GM18861 (cell line): ENCODE results near the gene ASAP2.

Experiments used
- ATAC-seq: cut with Tn5 transposase; IDR thresholded peaks from one replicate; pipeline ENCODE4 v1.9.1; 2021; ENCODE audit not compliant: unreplicated experiment

Gene ASAP2

GRCh38 chr2:9419541-9419940, 212.9 kb downstream of the ASAP2 start:
- no peak for ATAC-seq

- ATAC-seq: no peak
Observed at GRCh38 chr2:9420495-9420894, 213.9 kb downstream of the ASAP2 start.

- ATAC-seq: peak; percentile 24
Observed at GRCh38 chr2:9422321-9423099, 215.9 kb downstream of the ASAP2 start.

DNA sequence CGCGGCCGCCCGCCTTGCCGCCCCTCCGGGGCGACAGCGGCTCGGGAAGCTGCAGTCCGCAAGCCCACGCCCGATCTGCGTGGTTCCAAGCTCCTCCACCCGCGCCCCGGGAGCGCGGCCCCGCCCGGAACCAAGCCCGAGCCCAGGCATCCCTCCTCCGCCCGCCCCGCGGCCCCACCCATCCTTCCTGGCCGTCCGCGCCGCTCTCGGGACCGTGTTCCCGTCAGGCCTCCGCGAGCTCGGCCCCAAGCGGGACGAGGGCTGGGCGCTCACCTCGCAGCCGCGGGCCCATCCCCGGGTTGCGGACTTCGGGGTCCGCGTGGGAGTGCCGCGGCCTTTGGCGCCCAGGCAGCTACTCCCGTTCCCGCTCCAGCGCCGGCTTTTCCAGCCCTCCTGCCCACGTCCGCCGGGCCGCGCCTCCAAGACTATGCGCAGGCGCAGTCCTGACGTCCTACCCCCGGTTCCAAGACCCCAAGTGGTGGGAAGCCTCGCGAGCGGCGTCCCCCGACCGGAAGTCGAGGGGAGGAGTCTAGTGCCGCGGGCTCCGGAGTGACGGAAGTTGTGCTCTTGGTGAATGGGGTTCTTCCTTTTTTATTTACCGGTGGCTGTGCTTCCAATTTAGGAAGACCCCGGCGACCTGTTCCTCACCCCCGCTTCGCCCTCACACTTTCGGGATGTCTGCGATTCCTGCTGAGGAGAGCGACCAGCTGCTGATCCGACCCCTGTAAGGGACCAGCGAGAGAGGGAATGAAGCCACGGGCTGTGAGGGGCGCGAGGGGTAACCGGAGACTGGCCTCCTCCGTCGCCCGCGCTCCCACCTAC, 216.7 kb downstream of the ASAP2 start, which contains the start of the genes CPSF3 and ITGB1BP1:
CPSF3 (plus strand) TSS at position 555 of the 822 bp plus-strand sequence; CDS start at position 675, 120 bp downstream.
ITGB1BP1 (minus strand) TSS at position 429 of the 822 bp plus-strand sequence. CDS start 4,831 bp downstream, outside the sequence.
- peak; percentile 73 for ATAC-seq

DNA sequence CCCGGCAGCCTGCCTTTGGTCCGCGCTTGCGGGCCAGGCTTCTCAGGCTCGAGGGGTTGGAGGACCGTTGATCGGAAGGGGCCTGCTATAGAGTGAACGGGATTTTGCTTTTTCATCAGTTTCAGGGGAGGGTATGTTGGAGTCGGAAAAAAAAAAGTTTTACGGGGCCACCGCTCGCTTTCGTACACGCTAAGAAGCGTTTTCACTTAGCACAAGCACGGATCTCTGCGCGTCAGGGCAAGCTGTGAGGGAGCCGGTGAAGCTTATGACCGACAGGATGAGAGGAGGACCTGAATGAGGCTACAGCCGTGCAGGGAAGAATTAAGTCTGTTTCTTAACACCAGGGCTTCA, 217.3 kb downstream of the ASAP2 start:
- no peak for ATAC-seq

GRCh38 chr2:9424447-9425164, 218.0 kb downstream of the ASAP2 start:
- ATAC-seq: no peak

- no peak for ATAC-seq
Observed at GRCh38 chr2:9428965-9429577, 222.5 kb downstream of the ASAP2 start.

GRCh38 chr2:9430316-9431293, 224.0 kb downstream of the ASAP2 start:
- no peak for ATAC-seq

GRCh38 chr2:9434489-9434888, 227.9 kb downstream of the ASAP2 start:
- ATAC-seq: no peak

GRCh38 chr2:9439536-9439935, 232.9 kb downstream of the ASAP2 start:
- ATAC-seq: no peak

DNA sequence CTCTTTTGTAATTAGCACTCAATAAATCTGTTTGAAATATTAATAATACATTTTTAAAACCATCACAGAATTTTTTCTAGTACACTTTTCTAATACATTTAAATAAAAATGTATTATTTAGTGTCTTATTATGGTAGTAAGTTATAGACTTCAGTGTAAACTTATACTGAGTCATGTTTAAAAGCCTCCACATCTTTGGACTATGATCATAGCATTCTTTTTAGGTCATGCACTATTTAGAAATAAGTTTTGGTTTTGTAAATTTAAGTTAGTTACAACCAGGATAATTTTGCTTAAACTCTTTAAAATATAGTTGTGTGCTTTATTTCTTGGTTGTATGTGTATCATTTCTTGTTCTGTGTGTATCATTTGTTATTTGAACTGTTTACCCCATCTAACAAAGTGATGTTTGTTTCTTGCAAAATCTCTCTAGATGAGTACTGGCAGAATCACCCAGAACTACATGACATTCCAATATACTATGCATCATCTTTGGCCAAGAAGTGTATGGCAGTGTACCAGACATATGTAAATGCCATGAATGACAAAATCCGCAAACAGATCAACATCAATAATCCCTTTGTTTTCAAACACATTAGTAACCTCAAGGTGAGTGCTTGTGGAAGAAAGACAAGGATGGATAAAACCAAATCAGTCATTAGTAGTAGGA, 233.6 kb downstream of the ASAP2 start:
- ATAC-seq: no peak

DNA sequence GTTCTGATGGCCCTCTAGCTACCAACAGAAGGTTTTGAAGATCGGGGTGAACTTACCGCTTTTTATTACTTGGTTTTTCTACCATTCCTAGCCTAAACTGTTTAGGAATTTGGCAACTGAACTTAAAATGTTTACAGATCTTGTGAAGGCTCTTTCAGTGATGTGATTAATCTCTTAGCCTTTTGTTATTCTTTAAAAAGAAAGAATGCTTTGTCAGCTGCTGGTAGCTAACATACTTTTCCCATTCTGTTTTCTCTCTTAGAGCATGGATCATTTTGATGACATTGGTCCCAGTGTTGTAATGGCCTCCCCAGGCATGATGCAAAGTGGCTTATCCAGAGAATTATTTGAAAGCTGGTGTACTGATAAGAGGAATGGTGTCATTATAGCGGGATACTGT, 234.9 kb downstream of the ASAP2 start:
- ATAC-seq: no peak

DNA sequence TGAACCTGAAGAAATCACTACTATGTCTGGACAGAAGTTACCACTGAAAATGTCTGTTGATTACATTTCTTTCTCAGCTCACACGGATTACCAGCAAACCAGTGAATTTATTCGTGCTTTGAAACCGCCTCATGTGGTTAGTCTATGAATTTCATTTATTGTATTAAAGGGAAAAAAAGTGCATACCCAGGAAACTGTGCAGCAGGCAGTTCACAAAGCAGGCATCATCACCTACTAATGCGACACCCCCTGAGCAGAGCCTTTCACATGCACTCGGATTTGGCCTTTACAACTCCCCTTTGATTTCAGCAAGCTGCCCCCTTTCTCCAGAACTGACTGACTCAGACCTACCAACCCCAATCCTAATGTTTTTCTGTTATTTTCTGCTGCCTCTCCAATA, 236.9 kb downstream of the ASAP2 start:
- no peak for ATAC-seq

GRCh38 chr2:9445089-9445488, 238.5 kb downstream of the ASAP2 start:
- ATAC-seq: no peak

- ATAC-seq: no peak
Observed at GRCh38 chr2:9451231-9451630, 244.6 kb downstream of the ASAP2 start.
